Keratinocyte (primary cell): ENCODE results near the gene HORMAD2. TPM values are rescaled to one million over a fixed set of nuclear protein-coding genes. Genes with fewer than 3 reads are reported as not detected.

ENCODE experiments used
- DNase-seq: peaks from one replicate; pipeline ENCODE4 v3.0.0-alpha.2; 2011; ENCODE audit warnings: low read depth, missing footprints, low spot score
- FAIRE-seq: peaks from 2 replicates; lab custom pipeline; 2011; peaks lifted over from hg19 to GRCh38; lab: Jason Lieb, UNC
- H2AFZ ChIP-seq: 2 replicates; pipeline ENCODE4 v1.6.0; 2012; ENCODE audit warnings: low read length, control low read depth, inconsistent platforms; ENCODE audit not compliant: control insufficient read depth
- H3K27ac ChIP-seq: 2 replicates; pipeline ENCODE4 v1.5.1; 2011; ENCODE audit warnings: low read length; ENCODE audit not compliant: control insufficient read depth, insufficient read depth
- H3K27me3 ChIP-seq: 3 replicates; pipeline ENCODE4 v1.6.0; 2011; ENCODE audit warnings: low read length; ENCODE audit not compliant: control insufficient read depth, insufficient read depth; ENCODE audit errors: extremely low read depth
- H3K36me3 ChIP-seq, 2 experiments: 2 replicates in 1 of 2; 3 replicates in 1 of 2; pipeline ENCODE4 v1.5.1; 2011; ENCODE audit warnings: low read length in 2 of 2, mild to moderate bottlenecking in 1 of 2; ENCODE audit not compliant: control insufficient read depth in 2 of 2, insufficient read depth in 2 of 2; ENCODE audit errors: extremely low read depth in 1 of 2
- H3K4me1 ChIP-seq: 3 replicates; pipeline ENCODE4 v1.5.1; 2011; ENCODE audit warnings: low read length; ENCODE audit not compliant: control insufficient read depth, insufficient read depth; ENCODE audit errors: extremely low read depth
- H3K4me2 ChIP-seq: 3 replicates; pipeline ENCODE4 v1.6.0; 2011; ENCODE audit warnings: low read depth, low read length; ENCODE audit not compliant: control insufficient read depth, insufficient read depth; ENCODE audit errors: extremely low read depth
- H3K4me3 ChIP-seq, 3 experiments: fragments of 200-600 bp in 1 of 3; sonication (generic) in 1 of 3; 2 replicates in 2 of 3; 3 replicates in 1 of 3; pipeline ENCODE4 v1.5.1; 2011 to 2016; ENCODE audit warnings: low read length in 3 of 3, mild to moderate bottlenecking in 3 of 3, control low read depth in 2 of 3, inconsistent platforms in 1 of 3, low read depth in 1 of 3, mixed read lengths in 1 of 3, mixed run types in 1 of 3, moderate library complexity in 1 of 3; ENCODE audit not compliant: control insufficient read depth in 2 of 3, insufficient read depth in 2 of 3; ENCODE audit errors: extremely low read depth in 1 of 3
- H3K79me2 ChIP-seq: 2 replicates; pipeline ENCODE4 v1.6.0; 2012; ENCODE audit warnings: low read length; ENCODE audit not compliant: control insufficient read depth, insufficient read depth
- H3K9ac ChIP-seq: 3 replicates; pipeline ENCODE4 v1.6.0; 2011; ENCODE audit warnings: low read length; ENCODE audit not compliant: control insufficient read depth, insufficient read depth; ENCODE audit errors: extremely low read depth
- H3K9me1 ChIP-seq: 3 replicates; pipeline ENCODE4 v1.6.0; 2011; ENCODE audit warnings: low read length; ENCODE audit not compliant: control insufficient read depth, insufficient read depth; ENCODE audit errors: extremely low read depth
- H3K9me3 ChIP-seq: 2 replicates; pipeline ENCODE4 v1.5.1; 2012; ENCODE audit warnings: low read depth, low read length; ENCODE audit not compliant: control insufficient read depth
- H4K20me1 ChIP-seq: 3 replicates; pipeline ENCODE4 v1.6.0; 2011; ENCODE audit warnings: low read length; ENCODE audit not compliant: control insufficient read depth, insufficient read depth; ENCODE audit errors: extremely low read depth
- CTCF ChIP-seq, 3 experiments: IDR thresholded peaks in 1 of 3; conservative IDR thresholded peaks in 1 of 3; optimal IDR thresholded peaks in 1 of 3; 2 replicates in 2 of 3; 3 replicates in 1 of 3; pipeline versions ENCODE3 to v1.5.1; 2011; ENCODE audit warnings: low read length in 3 of 3, mild to moderate bottlenecking in 3 of 3, moderate library complexity in 2 of 3, control low read depth in 1 of 3, inconsistent platforms in 1 of 3; ENCODE audit not compliant: insufficient read depth in 2 of 3; ENCODE audit errors: extremely low read depth in 1 of 3
- EZH2 ChIP-seq: IDR thresholded peaks from one replicate; pipeline ENCODE4 v1.6.1; 2012; ENCODE audit warnings: inconsistent platforms, mild to moderate bottlenecking, low read length, moderate library complexity
- dilution Hi-C: fragments of 300-500 bp; cut with MboI; formaldehyde crosslinking; loops from one replicate; pipeline ENCODE4 v1.7.0; 2020; ENCODE audit warnings: low sequenced_read_pairs; ENCODE audit not compliant: extremely low pct_ligation_motif_present
- polyA plus RNA-seq, 5 experiments: library from polyadenylated mRNA; depleted of rRNA in 3 of 5; stranded (reverse) in 3 of 5; stranded (forward) in 1 of 5; unstranded in 1 of 5; fragments of >200 nt; gene quantifications; 1 replicate in 1 of 5; 2 replicates in 3 of 5; 3 replicates in 1 of 5; pipeline versions ENCODE4 v1.2.1 to v1.2.3, GENCODE V29; 2011 to 2012; ENCODE audit warnings: missing spikeins in 2 of 5, low read depth in 1 of 5, low replicate concordance in 1 of 5

Gene HORMAD2
- polyA plus RNA-seq, 1 donor (not counting 4 experiments of a cell fraction or from before 2014, with no cell fraction given) = not detected

GRCh38 chr22:30217698-30218560 is 137.7 kb downstream of the HORMAD2 start:
- H3K9me1 ChIP-seq = no peaks in the 10 kb centered on the region
- H3K9me3 ChIP-seq = no peaks in the 10 kb centered on the region
- dilution Hi-C loops = no loop called here
- no peak overlapping the region for H3K4me3 ChIP-seq
- H3K27me3 ChIP-seq = peaks cover 6% of the 10 kb centered on the region
- no peak overlapping the region for H3K27ac ChIP-seq
- FAIRE-seq (peak; percentile 34), DNase-seq (no peak)
- H3K36me3 ChIP-seq = no peaks in the 10 kb centered on the region
- H2AFZ ChIP-seq = no peak overlapping the region
- peaks cover 5% of the 10 kb centered on the region for H3K4me1 ChIP-seq
- H4K20me1 ChIP-seq = no peaks in the 10 kb centered on the region
- no peak overlapping the region for H3K4me2 ChIP-seq
- H3K9ac ChIP-seq = peak overlapping the region; percentile 7
- TF ChIP-seq EZH2 (no peak), CTCF (optimal IDR thresholded peaks at IDR 0.05 in 1 of 3, IDR thresholded peaks at IDR 0.05 in 1 of 3, conservative IDR thresholded peaks at IDR 0.05 in 1 of 3; ENCODE audit: extremely low read depth in 1 of 3, insufficient read depth in 2 of 3, low read length in 3 of 3) (no peak)
- no peaks in the 10 kb centered on the region for H3K79me2 ChIP-seq

GRCh38 chr22:30219049-30219654 is 138.9 kb downstream of the HORMAD2 start:
- no peak overlapping the region for H3K27ac ChIP-seq
- dilution Hi-C loops = no loop called here

More at GRCh38 chr22:30219049-30219654, 138.9 kb downstream of the HORMAD2 start:
- no peak for DNase-seq
- Histone ChIP-seq H2AFZ (no peak overlapping the region), H3K9me3 (no peaks in the 10 kb centered on the region), H3K9ac (no peak overlapping the region), H4K20me1 (no peaks in the 10 kb centered on the region), H3K4me2 (no peak overlapping the region), H3K9me1 (no peaks in the 10 kb centered on the region), H3K27me3 (peaks cover 6% of the 10 kb centered on the region), H3K36me3 (no peaks in the 10 kb centered on the region), H3K79me2 (no peaks in the 10 kb centered on the region), H3K4me1 (peaks cover 4% of the 10 kb centered on the region), H3K4me3 (no peak overlapping the region)
- no peak for FAIRE-seq
- TF ChIP-seq CTCF (optimal IDR thresholded peaks at IDR 0.05 in 1 of 3, IDR thresholded peaks at IDR 0.05 in 1 of 3, conservative IDR thresholded peaks at IDR 0.05 in 1 of 3; ENCODE audit: extremely low read depth in 1 of 3, insufficient read depth in 2 of 3, low read length in 3 of 3) (no peak), EZH2 (no peak)
